ENCODE data around the gene UBE2G2.

GRCh38 chr21:44815225-44815624, 13.6 kb upstream of the UBE2G2 start:
- TF ChIP-seq CTCF (optimal IDR thresholded peaks at IDR 0.05 in 1 of 3, IDR thresholded peaks at IDR 0.05 in 1 of 3, conservative IDR thresholded peaks at IDR 0.05 in 1 of 3; ENCODE audit: extremely low read depth in 1 of 3, insufficient read depth in 2 of 3, low read length in 3 of 3) (no peak), EZH2 (IDR thresholded peaks at IDR 0.05; ENCODE audit: low read length) (no peak)
